ENCODE measurements around the gene TGM1.
A peak's percentile ranks its signal among the peaks of the same experiment; 100 is the strongest.
"Not testable (repeated sequence)": the region's sequence is repeated elsewhere in the genome, so short reads cannot be mapped to it uniquely, and the experiment has no call there.

Gene TGM1

GRCh38 chr14:24232121-24232644, 30.8 kb downstream of the TGM1 start, which contains the start of gene NEDD8:
TSS of gene NEDD8 (minus strand) at chr14:24232367. CDS start at chr14:24232267, 100 bp downstream.
- DNase-seq: peak; percentile 89

- DNase-seq: peak; percentile 40
Observed at GRCh38 chr14:24231263-24232120, 31.5 kb downstream of the TGM1 start.

- DNase-seq: no peak
Observed at GRCh38 chr14:24228902-24229301, 34.1 kb downstream of the TGM1 start.

GRCh38 chr14:24226473-24226872, 36.5 kb downstream of the TGM1 start:
- no peak for DNase-seq

GRCh38 chr14:24224618-24225071, 38.3 kb downstream of the TGM1 start:
- no peak for DNase-seq

GRCh38 chr14:24222987-24223386, 40.0 kb downstream of the TGM1 start:
- not testable (repeated sequence) for DNase-seq

- DNase-seq: no peak
Observed at GRCh38 chr14:24219521-24219920, 43.5 kb downstream of the TGM1 start.

- no peak for DNase-seq
Observed at GRCh38 chr14:24219080-24219479, 43.9 kb downstream of the TGM1 start.

- DNase-seq: not testable (repeated sequence)
Observed at GRCh38 chr14:24216876-24217275, 46.1 kb downstream of the TGM1 start.

- DNase-seq: no peak
Observed at GRCh38 chr14:24216345-24216699, 46.7 kb downstream of the TGM1 start.

GRCh38 chr14:24215495-24216344, 47.3 kb downstream of the TGM1 start, which contains the start of gene MDP1:
TSS of gene MDP1 (minus strand) at chr14:24216066. CDS start at chr14:24215955, 111 bp downstream.
- peak; percentile 82 for DNase-seq

- no peak for DNase-seq
Observed at GRCh38 chr14:24213866-24214662, 48.9 kb downstream of the TGM1 start.

- DNase-seq: peak; percentile 94
Observed at GRCh38 chr14:24212924-24213865, 49.8 kb downstream of the TGM1 start, which contains the start of gene CHMP4A. TSS of gene CHMP4A (minus strand) at chr14:24213488. CDS start at chr14:24213439, 49 bp downstream.

GRCh38 chr14:24211311-24211710, 51.7 kb downstream of the TGM1 start:
- DNase-seq: no peak

GRCh38 chr14:24207625-24208024, 55.4 kb downstream of the TGM1 start:
- DNase-seq: no peak

- no peak for DNase-seq
Observed at GRCh38 chr14:24207104-24207551, 55.8 kb downstream of the TGM1 start.

GRCh38 chr14:24206260-24207103, 56.5 kb downstream of the TGM1 start:
- DNase-seq: no peak

- DNase-seq: no peak
Observed at GRCh38 chr14:24204163-24205146, 58.5 kb downstream of the TGM1 start.

All from GF-D8 (cell line).